H1 (cell line): Measurements from ENCODE around the gene CCDC47. TPM values are rescaled to one million over a fixed set of nuclear protein-coding genes. Genes with fewer than 3 reads are reported as not detected.

ENCODE experiments used
- CTCF ChIA-PET: fragments of 300-600 bp; sonication (Branson Sonifier 250); formaldehyde crosslinking; loops from one replicate; lab custom pipeline; 2021; ENCODE audit not compliant: partially characterized antibody; lab: Charles Lee
- POLR2A ChIA-PET: fragments of 300-600 bp; sonication (Branson Sonifier 250); formaldehyde crosslinking; loops from one replicate; lab custom pipeline; 2021; ENCODE audit warnings: inconsistent platforms; ENCODE audit not compliant: partially characterized antibody; lab: Charles Lee
- DNase-seq, 2 experiments: peaks; one replicate each; pipeline versions ENCODE4 v3.0.0 to v3.0.0-alpha.2; 2010 to 2022; ENCODE audit warnings: low spot score in 2 of 2, low read depth in 1 of 2, mixed read lengths in 1 of 2
- FAIRE-seq: peaks from 2 replicates; lab custom pipeline; 2011; peaks lifted over from hg19 to GRCh38; lab: Jason Lieb, UNC
- H2AFZ ChIP-seq: 2 replicates; pipeline ENCODE4 v1.8.1; 2012; ENCODE audit warnings: low read length, inconsistent platforms
- H2AK5ac ChIP-seq: 2 replicates; pipeline ENCODE4 v1.6.1; 2013; ENCODE audit warnings: low read depth, low read length
- H2BK120ac ChIP-seq: replicated peaks from 2 replicates; pipeline ENCODE3; 2013; ENCODE audit warnings: low read depth, low read length, inconsistent platforms
- H2BK12ac ChIP-seq: 2 replicates; pipeline ENCODE4 v1.6.1; 2013; ENCODE audit warnings: low read depth, low read length
- H2BK15ac ChIP-seq: 2 replicates; pipeline ENCODE4 v1.6.1; 2013; ENCODE audit warnings: low read length
- H2BK20ac ChIP-seq: 2 replicates; pipeline ENCODE4 v1.6.1; 2013; ENCODE audit warnings: low read length
- H2BK5ac ChIP-seq: 2 replicates; pipeline ENCODE4 v1.6.1; 2013; ENCODE audit warnings: low read depth, low read length
- H3K14ac ChIP-seq: 2 replicates; pipeline ENCODE4 v1.6.1; 2013; ENCODE audit warnings: inconsistent platforms; ENCODE audit not compliant: insufficient read length
- H3K18ac ChIP-seq: 2 replicates; pipeline ENCODE4 v1.6.1; 2013; ENCODE audit warnings: low read length; ENCODE audit errors: extremely low read depth
- H3K23ac ChIP-seq: 2 replicates; pipeline ENCODE4 v1.6.1; 2013; ENCODE audit warnings: inconsistent platforms; ENCODE audit not compliant: insufficient read length
- H3K23me2 ChIP-seq: 2 replicates; pipeline ENCODE4 v1.6.1; 2013; ENCODE audit warnings: low read depth, low read length
- H3K27ac ChIP-seq: 2 replicates; pipeline ENCODE4 v1.6.1; 2011; ENCODE audit warnings: low read depth, low read length, inconsistent platforms
- H3K27me3 ChIP-seq, 4 experiments: replicated peaks in 1 of 4; 1 replicate in 1 of 4; 2 replicates in 3 of 4; pipeline versions ENCODE4 v1.6.1 to v1.8.1; 2011 to 2013; ENCODE audit warnings: low read length in 3 of 4, mild to moderate bottlenecking in 3 of 4, inconsistent platforms in 2 of 4, mixed read lengths in 2 of 4, moderate library complexity in 1 of 4; ENCODE audit not compliant: control insufficient read depth in 3 of 4, insufficient read depth in 3 of 4; ENCODE audit errors: extremely low read depth in 1 of 4
- H3K36me3 ChIP-seq, 4 experiments: 2 replicates each; pipeline versions ENCODE4 v1.6.1 to v1.8.1; 2011 to 2013; ENCODE audit warnings: mild to moderate bottlenecking in 4 of 4, low read length in 3 of 4, moderate library complexity in 2 of 4, control low read depth in 1 of 4, inconsistent platforms in 1 of 4; ENCODE audit not compliant: insufficient read depth in 4 of 4, control insufficient read depth in 2 of 4
- H3K4ac ChIP-seq: replicated peaks from 2 replicates; pipeline ENCODE3; 2013; ENCODE audit warnings: low read length, low read depth, mixed read lengths, inconsistent platforms; ENCODE audit not compliant: insufficient read length
- H3K4me1 ChIP-seq, 4 experiments: replicated peaks in 1 of 4; 1 replicate in 1 of 4; 2 replicates in 3 of 4; pipeline versions ENCODE4 v1.6.1 to v1.8.1; 2011 to 2013; ENCODE audit warnings: low read length in 3 of 4, inconsistent platforms in 2 of 4, mixed read lengths in 1 of 4; ENCODE audit not compliant: insufficient read depth in 4 of 4, control insufficient read depth in 3 of 4
- H3K4me2 ChIP-seq, 2 experiments: 2 replicates each; pipeline versions ENCODE4 v1.6.1 to v1.8.1; 2011 to 2013; ENCODE audit warnings: low read depth in 2 of 2, low read length in 2 of 2, control low read depth in 1 of 2, inconsistent platforms in 1 of 2, mild to moderate bottlenecking in 1 of 2; ENCODE audit not compliant: insufficient read depth in 1 of 2
- H3K4me3 ChIP-seq, 4 experiments: fragments of 200-600, 300-600 bp in 1 of 4; sonication (generic), shearing (Covaris generic), sonication (Bioruptor Twin) in 1 of 4; 2 replicates each; pipeline versions ENCODE4 v1.5.1 to v1.8.1; 2011 to 2016; ENCODE audit warnings: low read length in 4 of 4, low read depth in 3 of 4, control low read depth in 2 of 4, inconsistent platforms in 2 of 4, mild to moderate bottlenecking in 2 of 4, mixed read lengths in 1 of 4, moderate library complexity in 1 of 4; ENCODE audit not compliant: insufficient read depth in 2 of 4; ENCODE audit errors: extremely low read depth in 1 of 4
- H3K56ac ChIP-seq: replicated peaks from 2 replicates; pipeline ENCODE3; 2013; ENCODE audit warnings: low read depth, mild to moderate bottlenecking, mixed read lengths, low read length, inconsistent platforms; ENCODE audit not compliant: insufficient read length
- H3K79me1 ChIP-seq: 2 replicates; pipeline ENCODE4 v1.6.1; 2013; ENCODE audit warnings: low read depth, low read length, control low read depth
- H3K79me2 ChIP-seq, 2 experiments: 2 replicates each; pipeline versions ENCODE4 v1.6.1 to v1.8.1; 2012 to 2013; ENCODE audit warnings: low read length in 2 of 2, mild to moderate bottlenecking in 2 of 2, inconsistent platforms in 1 of 2; ENCODE audit not compliant: insufficient read depth in 2 of 2, control insufficient read depth in 1 of 2
- H3K9ac ChIP-seq, 4 experiments: replicated peaks in 1 of 4; 1 replicate in 1 of 4; 2 replicates in 3 of 4; pipeline versions ENCODE4 v1.6.1 to v1.8.1; 2011 to 2013; ENCODE audit warnings: low read depth in 3 of 4, low read length in 3 of 4, control low read depth in 2 of 4, mild to moderate bottlenecking in 2 of 4, moderate library complexity in 2 of 4, inconsistent platforms in 1 of 4; ENCODE audit errors: extremely low read depth in 1 of 4
- H3K9me3 ChIP-seq, 2 experiments: 2 replicates each; pipeline versions ENCODE4 v1.6.1 to v1.8.1; 2012 to 2013; ENCODE audit warnings: mild to moderate bottlenecking in 2 of 2, moderate library complexity in 2 of 2, control low read depth in 1 of 2, inconsistent platforms in 1 of 2, low read depth in 1 of 2, low read length in 1 of 2, mixed read lengths in 1 of 2; ENCODE audit not compliant: insufficient read depth in 2 of 2
- H4K20me1 ChIP-seq, 2 experiments: replicated peaks in 1 of 2; 2 replicates each; pipeline versions ENCODE3 to v1.8.1; 2011 to 2013; ENCODE audit warnings: inconsistent platforms in 2 of 2, low read length in 2 of 2, mild to moderate bottlenecking in 1 of 2; ENCODE audit not compliant: insufficient read depth in 2 of 2, control insufficient read depth in 1 of 2
- H4K5ac ChIP-seq: 2 replicates; pipeline ENCODE4 v1.6.1; 2013; ENCODE audit warnings: low read length, low read depth, mixed read lengths, inconsistent platforms; ENCODE audit not compliant: insufficient read length
- H4K8ac ChIP-seq: 2 replicates; pipeline ENCODE4 v1.8.0; 2013; ENCODE audit warnings: mild to moderate bottlenecking, moderate library complexity, low read length, inconsistent platforms; ENCODE audit not compliant: insufficient read depth; ENCODE audit errors: extremely low read depth
- H4K91ac ChIP-seq: replicated peaks from 2 replicates; pipeline ENCODE3; 2013; ENCODE audit warnings: low read length, mixed read lengths, inconsistent platforms; ENCODE audit not compliant: insufficient read length
- E2F6 ChIP-seq: IDR thresholded peaks from 2 replicates; pipeline ENCODE4 v1.6.1; 2012; ENCODE audit warnings: inconsistent platforms
- TEAD4 ChIP-seq: IDR thresholded peaks from 2 replicates; pipeline ENCODE4 v1.6.1; 2012; ENCODE audit warnings: low read depth, low read length, inconsistent platforms, mixed read lengths
- WGBS, 2 experiments: shearing (Covaris generic) in 1 of 2; methylation state at CpG; one replicate each; pipeline versions ENCODE4 v1.1.6 to v1.1.7; 2013 to 2015; ENCODE audit warnings: low lambda C conversion rate in 2 of 2, mixed read lengths in 2 of 2, inconsistent platforms in 1 of 2, low coverage in 1 of 2, missing lambda C conversion rate in 1 of 2; ENCODE audit not compliant: insufficient replicate concordance in 2 of 2, insufficient coverage in 1 of 2, insufficient read length in 1 of 2; ENCODE audit errors: extremely low coverage in 1 of 2, missing lambda C conversion rate in 1 of 2; 5-methylcytosine and 5-hydroxymethylcytosine counted together
- polyA plus RNA-seq, 7 experiments: library from polyadenylated mRNA; depleted of rRNA in 3 of 7; stranded (reverse) in 5 of 7; unstranded in 2 of 7; fragments of >200 nt in 5 of 7; fragments of 200-250 nt in 2 of 7; gene quantifications; 1 replicate in 5 of 7; 2 replicates in 1 of 7; 4 replicates in 1 of 7; pipeline versions ENCODE4 v1.2.1 to v1.2.3, GENCODE V29; 2011 to 2013; ENCODE audit warnings: missing spikeins in 2 of 7, mixed read lengths in 2 of 7
- total RNA-seq: library from RNA; stranded (reverse); fragmentation: NEBNext Ultra II Directional; extraction: Animal tissue kit (Norgen Biotek cat#: 25700); gene quantifications from 2 replicates; pipeline ENCODE4 v1.2.1, GENCODE V29; 2021

CCDC47 gene
- total and polyA plus RNA-seq, 2 of the 8 experiments (the other 6 are each of a cell fraction or from before 2014, with no cell fraction given): 21.2 to 83.1 TPM

GRCh38 chr17:63702721-63703015 lies 70.7 kb downstream of the CCDC47 start:
- TF ChIP-seq TEAD4 (no peak), E2F6 (0 out of 2 replicates have a peak, but pooled peaks have one; percentile 21)
- TF ChIP-seq, all 59 proteins: peak for 1
- Histone ChIP-seq H2AFZ (no peak overlapping the region), H3K36me3 (peaks cover 0 to 11% (median 1%) of the 10 kb centered on the region in 4 experiments; a peak in 3 of 8 replicates), H3K56ac (no peak overlapping the region), H3K4me3 (no peak overlapping the region), H4K8ac (no peak overlapping the region), H3K23ac (no peak overlapping the region), H4K20me1 (peaks cover 4 to 13% of the 10 kb centered on the region in 2 experiments), H2BK5ac (no peak overlapping the region), H2BK12ac (no peak overlapping the region), H3K79me2 (no peaks in the 10 kb centered on the region; a peak in 1 of 4 replicates), H2BK120ac (no peak overlapping the region), H3K27ac (no peak overlapping the region), H2BK20ac (no peak overlapping the region), H3K9ac (0 out of 7 replicates have a peak overlapping the region, but pooled peaks of 1 of the 4 experiments have one; percentile 14), H3K14ac (no peak overlapping the region), H4K91ac (no peak overlapping the region), H3K4me2 (peak overlapping the region in 1 of 2 experiments; percentile 84; a peak in 1 of 4 replicates), H3K23me2 (peaks cover 16% of the 10 kb centered on the region; the same call in 1 of the 2 replicates), H3K79me1 (0 out of 2 replicates have a peak, but pooled peaks cover 3% of the 10 kb centered on the region), H3K27me3 (peaks cover 0 to 5% (median 0%) of the 10 kb centered on the region in 4 experiments; a peak in 3 of 7 replicates), H4K5ac (no peak overlapping the region), H2BK15ac (no peak overlapping the region), H3K4ac (no peak overlapping the region), H3K4me1 (peaks cover 3 to 20% (median 13%) of the 10 kb centered on the region in 4 experiments; a peak in 6 of 7 replicates), H2AK5ac (no peak overlapping the region), H3K9me3 (no peaks in the 10 kb centered on the region), H3K18ac (no peak overlapping the region)
- FAIRE-seq (no peak), DNase-seq (no peak)
- ChIA-PET CTCF (interaction anchor here (1.2 to 3.3 kb wide), 3 partner anchors 8 to 22 kb away, joined by 3 to 17 read pairs (median 7); no protein-coding TSS in a partner anchor), POLR2A (interaction anchor here (0.8 to 1.3 kb wide), 3 partner anchors 8 to 87 kb away, joined by 3 to 4 read pairs (median 3); no protein-coding TSS in a partner anchor)
- 88% methylated on average over 6 of the region's 6 CpGs; no CpG with 5 or more reads in 1 of the 2 experiments for WGBS, 2 experiments
